ENCODE results near the gene NMRAL1.

DNA sequence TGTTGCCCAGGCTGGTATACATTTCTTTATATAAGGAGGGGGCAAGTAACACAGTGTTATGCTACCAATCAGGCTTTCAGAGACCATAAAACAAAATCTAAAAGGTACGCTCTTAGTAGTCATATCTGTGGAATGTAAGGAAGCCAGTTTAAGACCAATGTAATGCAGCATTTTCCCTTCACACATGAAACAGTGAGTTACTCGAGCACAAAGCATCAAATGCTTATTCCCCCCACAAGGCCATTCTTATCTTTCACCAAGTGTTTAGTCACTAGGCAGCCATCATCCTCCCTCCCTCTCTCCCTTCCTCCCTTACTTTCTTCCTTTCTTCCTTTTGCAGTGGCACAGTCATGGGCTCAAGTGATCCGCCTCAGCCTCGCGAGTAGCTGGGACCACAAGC lies 14.6 kb upstream of the NMRAL1 start:
- TF ChIP-seq ZNF274 (IDR thresholded peaks at IDR 0.05; ENCODE audit: low read depth, low read length) (no peak), YY1 (IDR thresholded peaks at IDR 0.05; ENCODE audit: insufficient read depth, insufficient read length) (no peak), SUZ12 (IDR thresholded peaks at IDR 0.05; ENCODE audit: extremely low read depth, insufficient read depth, insufficient read length) (no peak)

All from NT2/D1 (cell line).